NCI-H69 (cell line): ENCODE measurements around the gene ASCL4.
A peak's percentile ranks its signal among the peaks of the same experiment; 100 is the strongest.
"Not testable (repeated sequence)": the region's sequence is repeated elsewhere in the genome, so short reads cannot be mapped to it uniquely, and the experiment has no call there.

Experiments used
- DNase-seq: peaks from one replicate; lab custom pipeline; 2025; lab: John Stamatoyannopoulos, UW

ASCL4 gene, protein sequence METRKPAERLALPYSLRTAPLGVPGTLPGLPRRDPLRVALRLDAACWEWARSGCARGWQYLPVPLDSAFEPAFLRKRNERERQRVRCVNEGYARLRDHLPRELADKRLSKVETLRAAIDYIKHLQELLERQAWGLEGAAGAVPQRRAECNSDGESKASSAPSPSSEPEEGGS

DNA sequence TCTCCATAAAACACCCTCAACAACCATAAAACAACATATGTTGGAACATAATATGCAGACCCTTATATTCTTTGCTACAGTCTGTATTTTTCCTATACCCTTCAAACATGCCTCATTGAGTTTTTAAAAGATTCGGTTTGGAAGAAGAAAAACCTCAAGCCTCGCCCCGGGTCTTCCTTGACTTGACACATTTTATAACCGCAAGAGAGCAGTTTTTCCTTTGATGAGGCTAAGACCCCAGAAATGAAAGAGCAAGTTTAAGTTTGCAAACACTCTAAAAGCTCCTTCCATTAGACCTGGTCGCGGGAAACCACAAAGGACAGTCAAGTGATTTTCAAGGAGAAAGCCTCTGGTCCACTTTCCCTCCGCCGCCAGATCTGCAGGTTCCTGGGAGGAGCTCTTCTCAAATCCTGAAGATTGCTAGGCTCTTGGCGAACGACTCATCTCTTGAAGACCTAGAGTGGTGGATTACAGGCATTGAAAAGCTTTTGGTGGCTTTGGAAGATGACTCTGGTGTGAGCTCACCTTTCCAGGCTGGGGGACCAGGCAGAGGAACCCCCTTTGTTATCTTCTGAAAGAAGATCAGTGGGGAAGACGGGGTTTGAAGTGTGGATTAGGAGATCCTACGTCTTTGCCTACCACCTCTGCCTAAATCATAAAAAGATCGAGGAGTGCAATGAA is at the start of gene ASCL4:
Gene ASCL4, plus strand, starts transcription at position 356 of the 681 bp plus-strand sequence. CDS start 515 bp downstream, outside the sequence.
- DNase-seq, result no peak

DNA sequence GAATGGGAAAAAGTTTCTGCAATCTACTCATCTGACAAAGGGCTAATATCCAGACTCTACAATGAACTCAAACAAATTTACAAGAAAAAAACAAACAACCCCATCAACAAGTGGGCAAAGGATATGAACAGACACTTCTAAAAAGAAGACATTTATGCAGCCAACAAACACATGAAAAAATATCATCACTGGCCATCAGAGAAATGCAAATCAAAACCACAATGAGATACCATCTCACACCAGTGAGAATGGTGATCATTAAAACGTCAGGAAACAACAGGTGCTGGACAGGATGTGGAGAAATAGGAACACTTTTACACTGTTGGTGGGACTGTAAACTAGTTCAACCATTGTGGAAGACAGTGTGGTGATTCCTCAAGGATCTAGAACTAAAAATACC is 47.2 kb upstream of the ASCL4 start:
- DNase-seq, result not testable (repeated sequence)

DNA sequence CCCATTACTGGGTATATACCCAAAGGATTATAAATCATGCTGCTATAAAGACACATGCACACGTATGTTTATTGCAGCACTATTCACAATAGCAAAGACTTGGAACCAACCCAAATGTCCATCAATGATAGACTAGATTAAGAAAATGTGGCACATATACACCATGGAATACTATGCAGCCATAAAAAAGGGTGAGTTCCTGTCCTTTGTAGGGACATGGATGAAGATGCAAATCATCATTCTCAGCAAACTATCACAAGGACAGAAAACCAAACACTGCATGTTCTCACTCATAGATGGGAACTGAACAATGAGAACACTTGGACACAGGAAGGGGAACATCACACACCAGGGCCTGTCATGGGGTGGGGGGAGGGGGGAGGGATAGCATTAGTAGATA is 46.8 kb upstream of the ASCL4 start:
- not testable (repeated sequence) for DNase-seq

DNA sequence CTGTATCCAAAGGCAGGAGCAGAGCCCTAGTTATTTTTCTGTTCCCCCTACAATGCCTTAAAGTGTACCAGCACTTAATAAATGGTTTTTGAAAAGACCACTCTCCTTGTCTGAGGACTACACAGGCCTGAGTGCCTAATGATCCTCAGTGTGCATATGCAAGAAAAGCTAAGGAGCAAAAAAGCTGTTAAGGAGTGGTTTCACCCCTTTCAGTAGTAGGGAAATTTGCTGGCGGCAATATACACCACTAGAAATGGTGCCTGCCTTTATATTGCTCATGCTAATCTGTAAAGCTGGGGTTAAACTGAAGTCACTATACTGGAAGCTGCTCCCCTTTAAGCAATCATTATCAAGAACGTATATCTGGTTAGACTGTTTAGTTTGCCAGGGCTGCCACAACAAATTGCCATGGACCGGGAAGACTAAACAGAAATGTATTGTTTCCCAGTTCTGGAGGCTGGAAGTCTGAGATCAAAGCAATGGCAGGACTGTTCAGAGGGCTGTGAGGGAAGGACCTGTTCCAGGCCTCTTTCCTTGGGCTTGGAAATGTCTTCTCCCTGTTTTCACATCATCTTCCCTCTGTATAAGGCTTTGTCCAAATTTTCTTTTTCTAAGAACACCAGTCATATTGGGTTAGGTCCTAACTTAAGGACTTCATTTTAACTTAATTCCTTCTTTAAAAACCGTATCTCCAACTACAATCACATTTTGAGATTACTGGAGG is 43.7 kb upstream of the ASCL4 start:
- no peak for DNase-seq

DNA sequence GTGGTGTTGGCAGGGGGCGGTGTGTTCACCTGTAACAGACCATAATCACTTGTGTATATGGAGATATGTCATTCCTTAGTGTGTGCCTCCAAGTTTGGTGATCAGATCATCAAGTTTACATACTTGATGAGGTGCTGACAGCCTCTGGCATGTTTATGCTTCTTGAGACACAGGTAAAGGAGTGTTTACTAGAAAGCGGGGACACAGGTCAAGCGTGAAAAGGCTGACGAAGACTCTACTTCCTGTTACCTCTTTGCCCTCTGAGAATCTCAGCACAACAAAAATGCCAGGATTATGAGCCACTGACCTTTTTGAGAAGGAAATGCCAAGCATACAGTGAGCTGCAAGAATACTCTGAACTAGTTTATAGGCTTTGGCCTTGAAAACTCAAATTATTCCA is 43.1 kb upstream of the ASCL4 start:
- DNase-seq, result no peak

DNA sequence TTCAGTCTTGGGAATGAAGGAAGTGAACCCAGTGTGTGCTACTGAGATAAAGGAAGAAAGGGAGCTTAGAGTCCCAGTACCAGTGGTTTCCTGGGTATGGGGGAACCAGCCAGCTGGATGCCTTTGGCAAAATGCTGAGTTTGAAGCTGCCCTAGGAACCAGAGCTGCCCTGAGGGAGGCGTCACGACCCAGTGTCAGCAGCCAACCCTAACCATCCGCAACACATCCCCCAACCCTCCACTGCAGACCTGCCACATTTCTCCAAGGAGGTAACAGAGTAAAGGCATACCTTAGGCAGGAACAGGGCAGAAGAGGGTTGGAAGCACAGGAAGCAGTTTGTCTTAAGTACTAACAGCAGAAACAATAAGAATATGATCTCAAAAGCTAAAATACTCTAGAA is 42.1 kb upstream of the ASCL4 start:
- DNase-seq, result no peak

DNA sequence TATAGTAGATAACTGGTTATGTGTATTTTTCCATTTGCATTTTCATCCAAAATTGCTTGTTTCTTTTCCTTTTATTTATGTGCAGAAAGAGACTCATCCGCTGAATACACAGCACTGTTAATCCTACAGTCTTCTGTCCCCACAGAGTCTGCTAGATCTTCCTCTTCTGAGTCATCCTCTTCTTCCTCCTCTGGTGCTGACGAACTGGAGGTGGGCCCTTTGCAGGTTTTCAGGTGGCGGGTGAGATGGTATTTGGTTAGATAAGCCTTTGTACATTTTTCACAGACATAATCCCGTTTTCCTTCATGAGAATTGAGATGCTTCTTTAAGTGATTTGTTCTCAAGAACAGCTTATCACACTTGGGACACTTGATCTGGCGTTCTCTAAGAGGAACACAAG is 40.4 kb upstream of the ASCL4 start:
- DNase-seq, result no peak

DNA sequence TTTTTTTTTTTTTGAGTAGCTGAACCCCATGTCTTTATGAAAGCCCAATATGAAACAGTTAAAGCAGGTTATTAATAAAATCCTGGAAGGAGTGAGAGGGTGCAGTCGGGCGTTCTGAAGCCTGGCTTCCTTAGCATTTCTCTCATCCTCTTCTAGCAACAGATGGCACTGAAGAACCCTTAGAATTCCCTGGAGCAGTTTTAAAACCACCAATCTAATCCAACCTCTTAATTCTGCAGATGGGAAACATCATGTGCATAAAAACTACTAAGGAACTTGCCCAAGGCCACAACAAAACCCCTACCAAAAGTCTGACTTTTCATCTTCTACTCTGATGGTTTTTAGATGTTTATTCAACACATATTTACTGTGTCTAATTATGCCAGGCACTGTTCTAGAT is 38.7 kb upstream of the ASCL4 start:
- DNase-seq, result no peak

DNA sequence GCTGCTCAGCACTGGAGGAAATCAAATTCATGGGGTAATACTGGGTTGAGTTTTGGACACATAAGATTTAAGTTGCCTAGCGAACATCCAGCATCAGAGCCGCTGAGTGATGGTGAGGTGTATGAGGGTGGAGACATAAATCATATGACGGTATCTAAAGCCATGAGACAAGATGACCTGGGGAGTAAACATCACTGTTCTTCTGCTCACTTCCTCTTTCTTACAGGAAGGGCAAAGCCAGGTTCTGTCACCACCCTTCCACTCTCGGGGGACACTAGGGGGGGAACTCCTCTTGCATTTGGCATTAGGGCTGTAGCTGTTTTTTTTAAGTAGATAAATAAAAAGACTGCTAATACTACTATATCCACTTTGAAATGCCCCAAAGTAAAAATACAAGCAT is 37.6 kb upstream of the ASCL4 start:
- DNase-seq, result no peak

DNA sequence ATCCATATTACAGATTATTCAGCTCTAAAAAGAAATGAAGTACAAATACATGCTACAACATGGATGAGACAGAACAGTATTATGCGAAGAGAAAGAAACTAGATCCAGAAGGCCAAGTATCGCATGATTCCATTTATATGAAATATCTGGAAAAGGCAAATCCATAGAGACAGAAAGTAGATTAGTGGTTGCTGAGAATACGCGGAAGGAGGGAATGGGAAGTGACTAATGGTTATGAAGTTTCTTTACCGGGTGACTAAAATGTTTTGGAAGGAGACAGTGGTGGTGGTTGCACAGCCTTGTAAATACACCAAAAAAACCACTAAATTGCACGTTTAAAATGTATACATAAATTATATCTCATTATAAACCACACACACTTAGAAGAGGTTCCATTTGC is 26.0 kb upstream of the ASCL4 start:
- DNase-seq, result no peak

DNA sequence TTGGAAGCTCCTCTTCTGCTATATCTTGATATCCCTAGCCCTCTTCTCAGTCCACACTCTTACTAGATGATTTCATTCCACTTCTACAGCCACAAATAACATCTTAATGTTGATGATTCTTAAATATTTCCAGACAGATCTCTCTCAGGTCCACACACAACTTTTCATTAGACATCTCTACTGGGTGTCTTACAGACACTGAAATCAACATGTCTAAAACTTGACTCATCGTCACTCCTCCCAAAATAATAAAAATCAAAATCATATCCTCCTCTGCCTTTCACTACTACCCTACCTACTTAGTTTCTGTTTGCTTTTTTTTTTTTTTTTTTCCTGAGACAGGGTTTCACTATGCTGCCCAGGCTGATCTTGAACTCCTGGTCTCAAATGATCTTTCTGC is 25.4 kb upstream of the ASCL4 start:
- DNase-seq, result no peak

DNA sequence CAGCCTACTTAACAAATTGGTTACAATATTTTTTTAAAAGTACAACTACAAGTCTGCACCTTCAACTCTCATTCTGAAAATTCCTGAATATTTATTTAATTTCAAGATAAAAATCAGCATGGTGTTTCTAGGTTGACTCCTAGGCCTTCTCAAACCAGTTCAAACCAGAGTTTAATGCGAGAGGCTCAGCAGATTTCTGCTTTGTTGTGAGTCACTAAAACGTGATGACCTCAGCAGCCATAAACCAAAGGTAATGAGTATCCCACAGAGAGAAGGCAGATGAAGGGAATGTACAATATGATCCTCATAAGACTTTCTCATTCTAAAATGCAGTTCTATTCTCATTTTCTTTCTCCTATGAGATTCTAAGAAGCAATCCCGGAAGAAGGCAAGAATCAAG is 15.1 kb upstream of the ASCL4 start:
- DNase-seq, result peak; percentile 94

DNA sequence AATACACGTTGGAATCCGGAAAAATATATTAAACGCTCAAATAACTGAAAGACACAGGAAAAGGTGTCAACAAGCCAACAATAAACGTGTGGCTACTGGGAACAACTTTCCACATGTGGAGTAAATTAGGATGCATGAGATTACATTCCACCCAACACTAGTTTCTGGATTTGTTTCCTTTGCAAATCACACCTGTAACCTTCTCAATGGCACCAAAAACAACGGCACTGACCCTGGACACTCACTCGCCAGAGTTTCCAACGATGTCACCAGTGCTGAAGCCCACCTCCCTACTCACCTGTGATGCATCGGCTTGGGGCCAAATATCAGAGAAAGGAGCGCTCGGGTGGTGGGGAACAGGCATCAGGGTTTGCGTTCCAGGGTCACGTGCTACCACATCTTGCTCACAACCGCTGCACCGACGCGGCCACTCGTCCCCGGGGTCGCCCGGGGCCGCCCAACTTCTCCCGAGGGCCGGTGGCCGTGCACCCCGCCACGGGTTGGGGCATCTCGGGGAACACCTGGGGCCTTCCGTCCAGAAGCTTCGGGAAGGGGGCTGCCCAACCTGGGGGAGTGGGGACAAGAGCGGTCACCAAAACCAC is 14.2 kb upstream of the ASCL4 start:
- DNase-seq, result peak; percentile 75

DNA sequence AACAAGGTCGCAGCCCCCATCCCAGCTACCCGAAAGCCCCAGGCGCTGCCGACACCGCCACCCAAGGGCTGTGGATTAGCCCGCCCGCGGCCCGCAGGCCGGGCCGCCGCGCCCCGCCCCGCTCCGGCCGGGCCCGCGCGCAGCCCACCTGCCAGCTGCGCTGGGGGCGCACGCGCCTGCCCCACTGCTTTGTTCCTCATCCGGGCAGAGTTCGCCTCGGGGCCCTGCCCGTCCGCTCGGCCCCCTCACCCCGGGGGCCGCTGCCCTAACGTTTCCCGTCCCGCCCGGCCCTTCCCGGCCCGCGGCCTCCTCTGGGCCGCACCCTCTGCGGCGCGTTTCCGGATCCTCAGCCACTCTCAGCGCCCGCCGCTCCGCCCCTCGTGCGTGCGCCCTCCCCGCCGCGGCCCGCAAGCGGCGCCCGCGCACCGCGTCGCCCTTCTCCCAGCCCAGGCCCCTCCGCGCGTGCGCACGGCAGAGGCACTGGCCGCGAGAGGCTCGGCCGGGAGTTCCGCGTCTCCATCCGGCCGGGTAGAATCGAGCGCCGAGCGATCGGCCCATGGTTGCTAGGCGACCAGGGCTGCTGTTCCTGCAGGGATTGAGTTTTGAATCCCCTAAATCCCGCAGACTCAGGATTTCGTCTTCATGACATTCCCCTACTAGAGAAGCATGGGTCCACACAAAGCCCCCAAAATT is 13.5 kb upstream of the ASCL4 start, which contains the start of gene PRDM4:
Gene PRDM4, minus strand, starts transcription at position 329 of the 693 bp plus-strand sequence. CDS start 622 bp downstream, outside the sequence.
- peak; percentile 98 for DNase-seq

DNA sequence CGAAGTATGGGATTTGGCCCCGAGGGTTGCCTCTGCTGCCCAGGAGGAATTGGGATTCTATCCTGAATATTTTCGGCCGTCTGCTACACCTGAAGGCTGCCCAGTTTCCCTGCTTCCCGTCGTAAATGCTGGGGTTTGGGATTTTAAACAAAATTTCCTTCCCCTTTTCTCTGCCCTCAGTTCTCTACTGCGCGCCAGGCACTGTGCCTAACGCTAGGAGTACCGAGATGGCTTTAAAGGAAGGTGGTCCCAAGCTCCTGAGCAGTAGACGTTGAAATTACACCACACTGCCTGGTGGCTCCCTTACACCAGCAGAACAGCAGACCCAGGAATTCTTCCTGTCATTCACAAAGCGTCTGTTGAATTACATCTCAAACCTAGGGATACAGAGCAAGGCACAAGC is 13.0 kb upstream of the ASCL4 start:
- peak; percentile 52 for DNase-seq

DNA sequence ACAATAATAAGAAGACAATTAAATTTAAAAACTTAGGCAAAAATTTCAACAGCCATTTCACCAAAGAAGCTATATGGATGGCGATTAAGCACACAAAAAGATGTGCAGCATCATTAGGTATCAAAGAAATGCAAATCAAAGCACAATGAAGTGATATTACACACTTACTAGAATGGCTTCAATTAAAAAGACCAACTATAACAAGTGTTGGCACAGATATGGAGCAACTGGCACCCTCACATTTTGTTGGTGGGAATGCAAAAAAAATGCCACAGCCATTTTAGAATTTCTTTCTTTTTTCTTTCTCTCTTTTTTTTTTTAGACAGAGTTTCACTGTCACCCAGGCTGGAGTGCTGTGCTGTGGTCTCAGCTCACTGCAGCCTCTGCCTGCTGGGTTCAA is 11.6 kb upstream of the ASCL4 start:
- DNase-seq, result no peak

DNA sequence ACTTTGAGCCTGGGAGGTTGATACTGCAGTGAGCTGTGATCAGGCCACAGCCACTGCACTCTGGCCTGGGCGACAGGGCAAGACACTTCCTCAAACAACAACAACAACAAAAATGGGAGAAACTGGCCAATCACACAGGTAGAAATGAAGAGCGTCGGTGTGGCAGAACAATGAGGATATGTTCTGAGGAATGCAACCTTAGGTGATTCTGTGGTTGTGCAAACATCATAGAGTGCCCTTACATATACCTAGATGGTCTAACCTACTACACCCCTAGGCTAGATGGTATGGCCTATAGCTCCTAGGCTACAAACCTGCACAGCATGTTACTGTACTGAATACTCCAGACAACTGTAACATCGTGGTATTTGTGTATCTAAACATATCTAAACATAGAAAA is 9.9 kb upstream of the ASCL4 start:
- no peak for DNase-seq

DNA sequence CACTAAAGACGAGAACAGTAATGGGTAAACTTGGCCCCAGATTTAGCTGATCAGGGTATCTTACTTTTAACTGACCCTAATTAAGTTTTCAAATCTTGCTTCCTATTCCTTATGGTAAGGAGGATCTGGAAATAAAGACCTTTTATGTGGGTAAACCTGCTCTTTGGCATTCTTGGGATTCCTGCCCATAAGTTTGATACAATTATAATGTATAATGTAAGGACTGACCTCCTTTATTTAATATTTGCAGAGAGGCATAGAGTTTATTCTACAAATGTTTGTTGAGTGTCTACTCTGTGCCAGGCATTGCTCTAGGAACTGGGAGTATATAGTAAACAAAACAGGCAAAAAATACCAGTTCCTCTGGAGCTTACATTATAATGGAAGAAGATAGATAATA is 9.2 kb upstream of the ASCL4 start:
- no peak for DNase-seq

DNA sequence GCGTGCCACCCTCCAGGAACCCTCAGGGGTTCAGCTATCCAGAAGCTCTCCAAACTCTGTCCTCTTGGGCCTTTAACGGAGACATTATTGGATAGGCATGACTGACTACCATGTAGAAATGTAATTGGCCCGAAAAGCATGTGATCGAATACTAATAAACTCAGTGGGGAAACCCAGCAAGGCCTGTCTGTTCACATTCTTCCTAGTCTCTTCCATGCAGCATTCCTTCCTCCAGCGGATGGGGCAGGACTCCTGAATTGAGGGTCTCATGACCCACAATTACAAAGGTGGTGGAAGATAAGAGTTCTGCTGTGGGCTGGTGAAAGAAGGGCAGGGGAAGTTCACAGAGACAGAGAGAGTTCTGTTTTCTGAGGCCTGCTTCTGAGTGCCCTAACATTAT is 7.0 kb upstream of the ASCL4 start:
- no peak for DNase-seq

DNA sequence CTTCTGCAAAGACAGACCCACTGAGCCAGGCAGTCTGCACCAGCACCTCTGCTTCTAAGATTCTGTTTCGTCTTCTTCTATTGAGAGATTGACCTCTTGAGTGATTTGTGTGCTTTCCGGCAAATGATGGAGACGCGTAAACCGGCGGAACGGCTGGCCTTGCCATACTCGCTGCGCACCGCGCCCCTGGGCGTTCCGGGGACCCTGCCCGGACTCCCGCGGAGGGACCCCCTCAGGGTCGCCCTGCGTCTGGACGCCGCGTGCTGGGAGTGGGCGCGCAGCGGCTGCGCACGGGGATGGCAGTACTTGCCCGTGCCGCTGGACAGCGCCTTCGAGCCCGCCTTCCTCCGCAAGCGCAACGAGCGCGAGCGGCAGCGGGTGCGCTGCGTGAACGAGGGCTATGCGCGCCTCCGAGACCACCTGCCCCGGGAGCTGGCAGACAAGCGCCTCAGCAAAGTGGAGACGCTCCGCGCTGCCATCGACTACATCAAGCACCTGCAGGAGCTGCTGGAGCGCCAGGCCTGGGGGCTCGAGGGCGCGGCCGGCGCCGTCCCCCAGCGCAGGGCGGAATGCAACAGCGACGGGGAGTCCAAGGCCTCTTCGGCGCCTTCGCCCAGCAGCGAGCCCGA is 703 bp downstream of the ASCL4 start:
- DNase-seq, result no peak

DNA sequence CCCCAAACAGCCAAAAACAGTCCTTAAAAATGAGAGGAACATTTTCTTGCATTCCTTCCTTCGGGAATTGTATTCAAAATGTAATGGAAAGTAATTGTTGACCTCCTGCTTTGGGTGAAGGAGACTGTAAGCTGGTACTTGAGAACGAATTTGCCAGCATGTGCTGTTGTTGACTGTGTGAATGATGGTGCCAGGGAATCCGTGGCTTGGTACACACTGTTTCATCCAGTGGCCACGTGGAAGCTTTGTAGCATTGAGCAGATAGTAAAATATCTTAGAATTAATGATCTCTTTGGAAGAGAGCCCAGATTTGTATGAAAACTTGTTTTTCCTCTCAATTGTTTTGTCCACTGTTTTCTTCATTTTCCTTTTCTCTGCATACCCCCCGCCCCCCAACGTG is 1.7 kb downstream of the ASCL4 start:
- DNase-seq, result no peak
